HG03354 (cell line): Measurements from ENCODE around the gene PKHD1.

Source experiments
- ATAC-seq: cut with Tn5 transposase; IDR thresholded peaks from one replicate; pipeline ENCODE4 v1.9.1; 2021; ENCODE audit warnings: mild to moderate bottlenecking; ENCODE audit not compliant: unreplicated experiment, poor library complexity, severe bottlenecking

Gene PKHD1

GRCh38 chr6:52106994-52107393 is 19.6 kb upstream of the PKHD1 start:
- no peak for ATAC-seq

GRCh38 chr6:52104979-52105378 is 17.6 kb upstream of the PKHD1 start:
- ATAC-seq, result no peak

GRCh38 chr6:52103623-52104022 is 16.2 kb upstream of the PKHD1 start:
- ATAC-seq, result no peak

DNA sequence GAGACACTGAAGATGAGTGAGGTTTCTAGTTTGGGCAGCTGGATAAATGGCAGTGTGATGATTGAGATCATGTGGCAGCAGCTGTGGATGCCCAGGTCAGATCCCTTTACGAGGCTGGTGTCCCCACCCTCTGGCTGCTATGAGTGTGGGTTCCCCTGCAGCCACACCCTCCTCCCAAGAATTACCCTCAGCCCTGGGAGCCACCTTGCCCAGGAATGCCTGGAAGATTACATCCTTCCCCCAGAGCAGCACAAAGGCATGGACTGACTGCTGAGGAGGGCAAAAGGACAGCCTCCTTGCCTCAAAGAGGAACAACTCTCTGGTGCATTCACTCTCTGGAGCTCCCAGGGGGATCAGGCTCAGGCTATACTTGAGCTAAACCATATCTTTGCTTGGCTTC is 15.0 kb upstream of the PKHD1 start:
- no peak for ATAC-seq

GRCh38 chr6:52098721-52099120 is 11.3 kb upstream of the PKHD1 start:
- no peak for ATAC-seq

DNA sequence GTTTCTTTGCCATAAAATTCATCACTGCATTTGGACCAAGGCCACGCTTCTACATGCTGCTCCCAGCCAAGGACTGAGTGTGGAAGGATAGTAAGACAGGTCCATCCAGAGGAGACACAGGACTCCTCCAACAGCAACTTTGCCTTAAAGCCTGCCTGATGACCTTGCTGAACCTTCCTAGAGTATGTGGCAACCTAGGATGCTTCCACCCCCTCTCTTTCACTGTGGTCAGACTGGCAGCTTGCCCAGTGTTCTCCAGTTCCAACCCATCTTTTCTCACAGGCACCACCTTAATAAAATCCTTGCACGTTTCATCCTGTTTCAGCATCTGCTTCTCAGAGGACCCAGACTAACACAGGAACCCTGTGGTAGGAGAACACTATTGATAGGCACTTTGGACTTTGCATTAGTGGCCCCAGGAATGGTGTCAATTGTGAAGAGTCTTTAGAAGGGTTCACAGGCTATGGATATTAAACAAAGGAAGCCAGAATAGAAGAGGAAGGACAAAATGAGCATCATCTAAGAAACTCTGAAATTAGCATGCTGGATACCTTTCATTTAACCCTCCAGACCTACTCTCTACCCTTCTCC is 2.4 kb upstream of the PKHD1 start:
- ATAC-seq, result no peak

GRCh38 chr6:52086741-52087140 is 672 bp downstream of the PKHD1 start:
- no peak for ATAC-seq

GRCh38 chr6:52081237-52081636 is 6.2 kb downstream of the PKHD1 start:
- no peak for ATAC-seq

DNA sequence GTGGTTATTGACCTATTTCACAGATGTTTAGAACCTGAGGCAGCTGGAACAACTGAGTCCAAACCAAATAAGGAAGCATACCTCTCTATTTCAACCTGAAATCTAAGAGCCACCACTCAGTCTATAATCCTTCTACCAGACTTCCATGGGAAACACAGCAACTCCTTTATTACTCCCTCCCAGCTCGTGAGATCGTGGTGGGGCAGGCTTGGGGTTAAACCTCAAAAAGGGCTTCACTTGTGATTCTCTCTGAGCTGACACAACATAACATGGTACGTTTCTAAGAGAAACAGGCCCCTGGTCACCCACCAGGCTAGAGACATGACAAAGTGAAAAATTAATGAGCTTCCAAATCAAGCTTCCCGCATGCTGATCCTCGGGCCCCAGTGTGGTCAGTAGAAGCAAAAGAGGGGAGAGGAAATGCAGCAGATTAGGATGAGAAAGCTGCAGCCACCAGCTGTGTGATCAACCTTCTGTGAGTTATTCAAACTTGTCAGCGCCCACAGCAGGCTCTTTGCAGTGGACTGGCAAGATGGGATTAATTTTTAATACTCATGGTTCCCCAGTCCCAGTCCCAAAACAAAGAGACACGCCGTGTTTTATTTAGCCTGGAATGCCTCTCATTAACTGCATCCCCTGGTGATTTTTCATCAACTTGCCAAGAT is 9.3 kb downstream of the PKHD1 start:
- ATAC-seq, result no peak

GRCh38 chr6:52077180-52077884 is 10.1 kb downstream of the PKHD1 start:
- ATAC-seq, result no peak

DNA sequence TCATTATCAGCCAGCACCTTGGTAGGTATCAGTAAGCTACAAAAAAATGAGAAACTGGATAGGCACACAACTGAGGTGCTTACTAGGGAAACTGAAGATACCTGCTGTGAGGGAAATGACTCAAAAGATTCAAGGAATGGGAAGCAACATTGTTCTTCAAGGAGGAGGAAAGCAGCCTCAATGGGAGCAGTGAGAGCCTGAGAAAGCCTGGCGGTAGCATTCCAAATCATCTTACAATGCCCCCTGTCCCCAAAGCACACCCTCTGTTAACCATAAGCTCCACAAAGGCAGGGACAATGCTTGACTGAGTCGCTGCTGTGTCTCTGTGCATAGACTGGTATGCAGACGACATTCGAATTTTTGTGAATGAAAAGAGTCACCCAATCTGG is 10.6 kb downstream of the PKHD1 start:
- ATAC-seq, result no peak

DNA sequence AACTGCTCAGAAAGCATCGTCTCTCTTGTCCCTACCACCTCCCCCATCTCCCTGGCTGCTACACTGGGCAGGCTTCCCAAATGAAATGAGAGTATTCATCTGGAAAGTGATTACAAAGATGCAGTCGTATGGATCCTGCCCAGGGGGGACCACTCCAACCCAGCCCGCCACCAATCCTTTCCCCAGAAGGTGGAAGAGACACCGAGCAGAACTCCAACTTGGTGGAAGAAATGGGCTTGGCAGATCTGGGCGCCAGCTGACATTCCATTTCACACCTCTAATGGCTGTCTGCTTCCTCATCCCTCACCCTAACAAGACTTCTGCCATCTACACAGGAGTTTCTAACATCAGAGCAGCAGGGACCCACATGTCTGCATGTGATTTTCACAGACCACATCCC is 12.7 kb downstream of the PKHD1 start:
- no peak for ATAC-seq

DNA sequence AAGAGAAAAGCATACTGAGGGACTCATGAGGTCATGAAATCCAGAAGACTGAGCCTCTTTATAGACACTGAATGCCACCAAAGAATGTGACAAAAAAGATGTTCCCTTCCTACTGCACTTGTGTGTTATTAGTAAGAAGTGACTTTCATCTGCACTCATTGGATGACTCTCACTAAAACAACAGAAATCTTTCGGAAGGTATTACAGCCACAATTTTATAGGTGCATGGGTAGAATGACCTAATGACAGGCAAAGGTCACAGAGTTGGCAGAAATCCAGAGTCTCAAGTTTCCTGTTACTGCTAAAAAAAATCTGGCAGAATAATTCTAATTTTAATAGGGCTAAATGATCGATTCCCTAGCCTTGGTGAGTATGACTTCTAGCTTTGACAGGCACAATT is 13.3 kb downstream of the PKHD1 start:
- no peak for ATAC-seq

DNA sequence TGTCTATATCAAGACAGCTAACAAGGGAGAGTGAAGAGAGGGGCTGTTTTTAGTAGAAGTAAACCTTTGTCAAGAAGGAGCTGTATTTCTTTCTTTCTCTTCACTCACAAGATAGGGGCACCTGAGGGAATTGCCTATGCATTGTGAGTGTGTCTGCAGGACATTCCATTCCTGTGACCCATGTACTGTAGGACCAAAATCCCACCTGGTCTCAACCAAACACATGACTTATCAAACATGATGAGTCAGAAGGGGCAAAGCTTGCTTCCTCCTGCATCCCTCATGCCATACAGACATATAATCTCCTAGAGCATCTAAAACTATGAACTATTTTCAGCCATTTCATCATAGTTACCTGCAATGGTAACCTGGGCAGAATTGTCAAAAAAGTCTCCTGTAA is 21.8 kb downstream of the PKHD1 start:
- no peak for ATAC-seq

- peak; percentile 99 for ATAC-seq
Observed at GRCh38 chr6:52063584-52064344, 23.6 kb downstream of the PKHD1 start.

DNA sequence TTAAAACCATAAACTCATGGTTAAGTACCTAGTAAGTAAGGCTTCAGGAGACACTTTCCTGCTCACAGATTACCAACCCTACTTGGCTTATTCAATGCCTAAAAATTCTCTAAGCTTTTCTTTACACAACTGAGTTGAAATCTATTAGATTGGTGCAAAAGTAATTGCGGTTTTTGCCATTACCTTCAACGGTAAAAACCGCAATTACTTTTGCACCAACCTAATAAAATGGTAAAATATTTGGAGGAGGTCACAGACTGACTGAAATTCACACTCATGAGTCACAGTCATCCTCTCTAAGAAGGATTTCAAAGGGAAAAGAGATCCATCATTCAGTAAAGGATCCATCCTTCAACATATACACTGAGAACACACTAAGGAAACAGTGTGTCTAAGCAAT is 25.9 kb downstream of the PKHD1 start:
- ATAC-seq, result no peak

GRCh38 chr6:52059821-52060220 is 27.6 kb downstream of the PKHD1 start:
- ATAC-seq, result no peak

DNA sequence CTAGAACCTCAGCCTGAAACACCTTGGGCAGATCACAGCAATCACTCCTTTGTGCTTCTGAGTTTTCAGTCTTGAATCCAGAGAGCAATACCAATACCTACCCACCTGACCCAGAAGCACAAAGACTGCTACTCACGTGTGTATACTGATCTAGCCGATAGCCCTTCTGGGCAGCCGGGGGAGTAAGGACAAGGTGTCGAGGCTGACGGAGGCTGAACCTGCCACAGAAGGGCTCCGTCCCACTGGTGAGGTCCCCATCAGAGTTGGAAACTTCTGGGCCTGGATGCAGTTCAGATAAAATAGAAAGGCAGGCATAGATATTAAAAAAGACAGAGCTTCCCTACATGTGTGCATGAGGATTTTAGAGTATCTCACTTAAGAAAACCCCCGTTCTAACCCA is 32.0 kb downstream of the PKHD1 start:
- no peak for ATAC-seq

DNA sequence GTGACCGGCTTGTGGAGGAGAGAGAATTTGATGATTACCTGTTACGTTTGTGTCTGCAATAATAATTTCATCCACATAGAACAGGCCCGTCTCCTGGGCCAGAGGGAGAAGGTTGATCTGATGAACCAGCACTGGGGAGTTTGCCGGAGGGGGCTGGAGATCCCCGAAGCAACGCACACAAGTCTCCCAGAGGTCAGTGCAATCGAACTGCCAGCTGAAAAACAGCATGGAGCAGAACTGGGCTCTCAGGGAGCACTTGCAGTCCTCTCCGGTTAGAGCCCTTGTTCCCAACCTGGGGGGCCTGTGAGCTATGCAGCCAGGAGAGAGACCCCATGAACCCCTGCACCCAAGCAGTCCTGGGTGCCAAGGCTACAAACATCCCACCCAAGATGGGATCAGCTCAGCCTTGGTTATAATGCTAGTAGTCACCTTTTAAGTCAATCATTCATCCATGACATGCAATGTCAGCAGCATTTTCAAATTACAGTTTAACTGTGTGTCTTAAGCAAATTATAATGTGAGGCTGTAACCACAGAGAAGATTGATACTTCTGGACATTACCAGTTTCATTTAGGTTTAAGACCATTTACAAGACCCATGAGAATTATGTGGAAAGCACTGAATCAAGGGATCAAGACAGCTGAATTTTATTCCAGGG is 34.2 kb downstream of the PKHD1 start:
- no peak for ATAC-seq

DNA sequence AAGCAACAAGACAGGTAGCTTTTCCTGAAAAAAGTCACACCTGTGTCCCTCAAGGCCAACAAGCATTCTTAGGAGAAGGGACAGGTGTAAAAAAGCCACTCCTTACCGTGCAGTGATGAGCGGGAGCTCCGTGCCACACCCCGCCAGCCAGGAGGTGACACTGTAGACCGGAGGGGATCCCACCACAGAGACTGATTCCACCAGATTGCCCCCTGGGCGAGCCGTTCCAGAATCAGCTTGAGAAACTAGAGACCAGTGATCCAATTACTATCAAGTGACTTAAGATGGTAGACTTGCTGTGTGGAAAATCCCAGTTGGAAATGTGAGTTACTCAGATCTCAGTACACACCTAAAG is 37.4 kb downstream of the PKHD1 start:
- ATAC-seq, result no peak
